ENCODE results near the gene MCF2L2. TPM values are rescaled to one million over a fixed set of nuclear protein-coding genes. Genes with fewer than 3 reads are reported as not detected.

The MCF2L2 gene
- total and polyA plus RNA-seq, 2 of the 13 experiments (the other 11 are each of a cell fraction or from before 2014, with no cell fraction given): not detected

DNA sequence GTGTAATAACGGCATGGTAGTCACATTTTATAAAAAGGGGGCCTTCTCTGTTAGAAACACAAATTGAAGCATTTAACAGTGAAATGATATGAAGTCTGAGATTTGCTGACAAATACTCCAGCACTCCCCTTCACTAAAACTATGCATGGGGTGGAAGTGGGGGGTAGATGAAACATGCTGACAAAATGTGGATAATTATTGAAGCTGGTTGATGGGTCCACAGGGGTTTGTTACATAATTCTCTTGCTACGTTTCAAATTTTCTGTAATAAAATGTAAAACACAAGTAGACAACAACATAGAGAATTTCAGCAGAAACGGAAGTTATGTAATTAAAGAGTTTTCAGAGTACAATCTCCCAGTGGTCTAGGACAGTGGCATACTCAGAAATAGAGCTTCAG lies 37.0 kb downstream of the MCF2L2 start:
- DNase-seq (ENCODE audit: low spot score) (no peak), ATAC-seq (no peak), FAIRE-seq (no peak)
- H3K9ac ChIP-seq (ENCODE audit: insufficient read depth, low read depth, low read length): no peak overlapping the region
- no peak overlapping the region for H3K4me3 ChIP-seq (replicated peaks in 1 of 3; ENCODE audit: insufficient read depth in 1 of 3, low read depth in 2 of 3, low read length in 3 of 3)
- H3K36me3 ChIP-seq (replicated peaks in 1 of 2; ENCODE audit: control insufficient read depth in 1 of 2, insufficient read depth in 2 of 2, low read length in 2 of 2): no peaks in the 10 kb centered on the region
- ChIA-PET POLR2A (no interaction called here), CTCF (ENCODE audit: low intra/inter-chr PET ratio, low total read pairs) (no interaction called here)
- intact Hi-C loops (cut with micrococcal nuclease; ENCODE audit: unreplicated experiment): no loop called here
- 2% methylated on average over 3 of the region's 3 CpGs for WGBS (ENCODE audit: low lambda C conversion rate)
- no peak overlapping the region for H3K4me2 ChIP-seq (ENCODE audit: low read depth, low read length)
- no peak overlapping the region for H2AFZ ChIP-seq (ENCODE audit: low read length)
- BruUV-seq (replicated peaks): no TSS peak
- H3K79me2 ChIP-seq (ENCODE audit: insufficient read depth, low read length): no peaks in the 10 kb centered on the region
- no peaks in the 10 kb centered on the region for H4K20me1 ChIP-seq (ENCODE audit: insufficient read depth, low read length)
- H3K27ac ChIP-seq (ENCODE audit: extremely low read length, insufficient read depth, low read length): no peak overlapping the region
- in situ Hi-C loops (cut with HindIII; ENCODE audit: extremely low pct_ligation_motif_present, low pct_unique_long_range_greater_than_20kb): no loop called here
- no peaks in the 10 kb centered on the region for H3K27me3 ChIP-seq (ENCODE audit: control insufficient read depth in 1 of 2, insufficient read depth in 2 of 2, low read length in 2 of 2)
- H3K4me1 ChIP-seq (ENCODE audit: insufficient read depth, low read length): no peaks in the 10 kb centered on the region
- H3K9me3 ChIP-seq (ENCODE audit: low read length): no peaks in the 10 kb centered on the region
- TF ChIP-seq ZNF468 (CRISPR knock-in tag; IDR thresholded peaks at IDR 0.05) (no peak), MYNN (CRISPR knock-in tag; IDR thresholded peaks at IDR 0.05; ENCODE audit: low read depth) (no peak), TFE3 (CRISPR knock-in tag; IDR thresholded peaks at IDR 0.05) (no peak), PAF1 (CRISPR knock-in tag; IDR thresholded peaks at IDR 0.05) (no peak), FOXM1 (CRISPR knock-in tag; IDR thresholded peaks at IDR 0.05) (no peak), ZNF777 (CRISPR knock-in tag; IDR thresholded peaks at IDR 0.05) (no peak), SALL1 (CRISPR knock-in tag; IDR thresholded peaks at IDR 0.05) (no peak), PLRG1 (conservative IDR thresholded peaks at IDR 0.05) (no peak), CHD2 (IDR thresholded peaks at IDR 0.05; ENCODE audit: low read depth, low read length) (no peak), TEAD3 (CRISPR knock-in tag; optimal IDR thresholded peaks at IDR 0.05; ENCODE audit: borderline replicate concordance) (no peak), TIGD3 (CRISPR knock-in tag; IDR thresholded peaks at IDR 0.05; ENCODE audit: borderline replicate concordance) (no peak), CBX5 (CRISPR knock-in tag; IDR thresholded peaks at IDR 0.05; ENCODE audit: borderline replicate concordance) (no peak), ZNF776 (CRISPR knock-in tag; IDR thresholded peaks at IDR 0.05) (no peak), ZBTB7A (CRISPR knock-in tag; IDR thresholded peaks at IDR 0.05) (no peak), ZFP91 (CRISPR knock-in tag; IDR thresholded peaks at IDR 0.05; ENCODE audit: borderline replicate concordance) (no peak), ZMYM2 (CRISPR knock-in tag; IDR thresholded peaks at IDR 0.05) (no peak)
- TF ChIP-seq, protein P1, sequence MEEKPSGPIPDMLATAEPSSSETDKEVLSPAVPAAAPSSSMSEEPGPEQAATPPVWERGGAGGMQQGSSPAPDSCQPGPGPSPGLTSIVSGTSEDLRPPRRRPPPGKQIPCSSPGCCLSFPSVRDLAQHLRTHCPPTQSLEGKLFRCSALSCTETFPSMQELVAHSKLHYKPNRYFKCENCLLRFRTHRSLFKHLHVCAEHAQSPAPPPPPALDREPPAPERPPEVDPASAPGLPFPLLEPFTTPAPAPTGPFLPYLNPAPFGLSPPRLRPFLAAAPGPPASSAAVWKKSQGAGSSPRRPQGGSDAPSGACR (CRISPR knock-in tag; IDR thresholded peaks at IDR 0.05): no peak

All from HepG2 (cell line).